ENCODE data around the gene CCDC85C. TPM values are rescaled to one million over a fixed set of nuclear protein-coding genes. Genes with fewer than 3 reads are reported as not detected.

Gene CCDC85C
- polyA plus RNA-seq, 4 donors, result 17.6 to 42.3 (median 28.6) TPM

DNA sequence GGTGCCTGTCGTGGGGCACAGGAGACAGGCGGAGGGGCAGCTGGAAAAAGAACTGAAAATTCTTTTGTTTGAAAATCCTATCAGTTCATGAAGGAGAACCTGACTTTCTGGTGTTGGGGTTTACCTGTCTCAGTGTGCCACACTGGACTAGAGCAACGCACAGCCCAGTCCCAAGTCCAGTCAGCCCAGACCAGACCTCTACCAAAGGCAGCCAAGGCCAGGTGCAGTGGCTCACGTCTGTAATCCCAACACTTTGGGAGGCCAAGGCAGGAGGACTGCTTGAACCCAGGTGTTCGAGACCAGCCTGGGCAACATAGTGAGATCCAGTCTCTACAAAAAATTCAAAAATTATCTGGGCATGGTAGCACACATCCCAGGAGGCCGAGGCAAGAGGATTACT, 4.6 kb downstream of the CCDC85C start:
- peak in 1 of 2 donors; percentile 78 for DNase-seq
- peaks cover 0 to 13% (median 0%) of the 10 kb centered on the region in 3 donors for H3K36me3 ChIP-seq (ENCODE audit: control insufficient read depth in 3 of 3, insufficient read depth in 2 of 3, low read depth in 1 of 3, low read length in 3 of 3)
- H3K9me3 ChIP-seq (ENCODE audit: control insufficient read depth in 2 of 2, insufficient read depth in 1 of 2, low read depth in 1 of 2, low read length in 1 of 2), result no peaks in the 10 kb centered on the region
- H3K4me1 ChIP-seq (ENCODE audit: control insufficient read depth in 3 of 3, insufficient read depth in 2 of 3, low read depth in 1 of 3, low read length in 2 of 3), result peaks cover 6 to 73% (median 14%) of the 10 kb centered on the region in 3 donors
- no peak overlapping the region for H3K4me3 ChIP-seq (ENCODE audit: low read depth in 1 of 3, low read length in 3 of 3)
- WGBS, 3 donors, result 29 to 63% (median 36%) methylated on average over 6 of the region's 6 CpGs
- no peaks in the 10 kb centered on the region for H3K27me3 ChIP-seq (ENCODE audit: control insufficient read depth in 3 of 3, insufficient read depth in 3 of 3, low read length in 3 of 3)
- H3K27ac ChIP-seq (ENCODE audit: low read depth in 1 of 3, low read length in 2 of 3), result peak overlapping the region; percentile 47 to 86 (median 61)
- no peak for FAIRE-seq

DNA sequence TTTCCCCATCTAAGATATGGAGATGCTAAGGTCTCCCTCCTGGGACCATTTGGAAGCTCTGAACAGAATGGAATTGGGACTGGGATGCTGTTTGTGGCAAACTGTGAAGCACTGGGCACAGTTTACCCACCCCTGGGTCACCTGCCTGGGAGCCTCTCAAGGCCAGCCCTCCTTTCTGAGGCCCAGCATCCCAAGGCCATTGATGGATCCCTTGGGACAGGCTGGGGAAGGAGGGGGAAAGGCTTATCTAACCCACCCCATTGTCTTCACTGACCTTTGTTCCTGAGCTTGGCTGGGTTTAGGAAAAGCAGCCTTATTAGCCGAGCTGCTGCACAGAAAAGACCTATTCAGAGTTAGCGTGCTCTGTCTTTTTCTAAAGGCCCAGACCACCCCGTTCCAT, 5.2 kb downstream of the CCDC85C start:
- H3K4me1 ChIP-seq (ENCODE audit: control insufficient read depth in 3 of 3, insufficient read depth in 2 of 3, low read depth in 1 of 3, low read length in 2 of 3), result peaks cover 6 to 77% (median 14%) of the 10 kb centered on the region in 3 donors
- no peaks in the 10 kb centered on the region for H3K27me3 ChIP-seq (ENCODE audit: control insufficient read depth in 3 of 3, insufficient read depth in 3 of 3, low read length in 3 of 3)
- no peak overlapping the region for H3K4me3 ChIP-seq (ENCODE audit: low read depth in 1 of 3, low read length in 3 of 3)
- 19 to 60% (median 40%) methylated on average over 3 of the region's 3 CpGs for WGBS, 3 donors
- no peak for FAIRE-seq
- peak overlapping the region; percentile 36 to 86 (median 61) for H3K27ac ChIP-seq (ENCODE audit: low read depth in 1 of 3, low read length in 2 of 3)
- peaks cover 0 to 17% (median 0%) of the 10 kb centered on the region in 3 donors for H3K36me3 ChIP-seq (ENCODE audit: control insufficient read depth in 3 of 3, insufficient read depth in 2 of 3, low read depth in 1 of 3, low read length in 3 of 3)
- no peaks in the 10 kb centered on the region for H3K9me3 ChIP-seq (ENCODE audit: control insufficient read depth in 2 of 2, insufficient read depth in 1 of 2, low read depth in 1 of 2, low read length in 1 of 2)
- DNase-seq, result peak in 1 of 2 donors; percentile 47

DNA sequence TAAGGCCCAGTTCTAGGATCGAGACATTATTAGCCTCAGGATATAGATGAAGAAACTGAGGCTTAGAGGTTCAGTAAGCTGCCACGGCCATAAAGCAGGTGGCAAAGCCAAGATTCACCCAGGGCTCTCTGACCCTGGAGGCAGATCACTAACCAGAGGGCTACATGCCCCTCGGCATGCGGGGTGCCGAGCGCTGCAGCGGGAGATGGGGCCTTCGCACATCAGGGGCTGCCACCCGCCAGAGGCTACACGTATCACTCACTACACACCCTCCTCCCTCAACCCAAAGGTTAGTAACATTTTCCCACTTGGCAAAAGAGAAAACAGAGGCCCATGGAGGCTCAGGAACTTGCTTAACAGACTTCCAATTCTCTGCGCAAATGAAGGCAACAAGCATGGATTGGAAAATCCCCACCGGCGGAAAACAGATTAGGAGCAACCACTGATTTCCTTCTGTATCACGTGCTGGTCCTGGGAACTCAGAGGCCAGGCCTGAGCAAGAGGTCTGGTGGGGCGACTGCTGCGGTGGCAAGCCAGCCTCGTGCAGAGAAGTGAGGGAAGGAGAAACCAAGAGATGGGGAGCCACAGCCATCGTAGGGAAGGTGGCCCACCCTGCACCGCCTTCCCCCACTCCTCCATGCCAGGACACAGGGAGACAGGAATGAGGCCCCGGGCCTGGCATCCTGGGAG, 6.0 kb downstream of the CCDC85C start:
- Histone ChIP-seq H3K4me3 (ENCODE audit: low read depth in 1 of 3, low read length in 3 of 3) (no peak overlapping the region), H3K4me1 (ENCODE audit: control insufficient read depth in 3 of 3, insufficient read depth in 2 of 3, low read depth in 1 of 3, low read length in 2 of 3) (peaks cover 6 to 80% (median 14%) of the 10 kb centered on the region in 3 donors)
- FAIRE-seq, result no peak

DNA sequence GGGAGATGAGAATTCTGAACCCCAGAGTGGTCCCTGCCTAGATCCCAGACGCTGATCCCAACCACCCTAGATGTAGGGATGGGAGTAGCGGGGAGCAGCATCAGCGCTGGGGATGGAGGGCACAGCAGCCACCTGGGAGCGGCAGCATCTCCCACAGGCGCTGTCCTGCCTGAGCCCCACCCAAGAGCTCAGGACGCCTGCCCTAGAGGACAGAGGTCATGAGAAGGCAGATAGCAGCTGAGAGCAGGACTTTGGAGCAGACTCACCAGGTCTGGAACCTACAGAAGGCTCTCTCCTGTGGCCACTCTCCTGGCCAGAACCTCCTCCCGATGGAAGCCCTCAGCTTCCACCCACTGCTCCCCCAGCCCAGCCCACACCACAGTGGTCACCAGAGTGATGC, 7.2 kb downstream of the CCDC85C start:
- H3K27me3 ChIP-seq (ENCODE audit: control insufficient read depth in 3 of 3, insufficient read depth in 3 of 3, low read length in 3 of 3), result no peaks in the 10 kb centered on the region
- peaks cover 2 to 83% (median 14%) of the 10 kb centered on the region in 3 donors for H3K4me1 ChIP-seq (ENCODE audit: control insufficient read depth in 3 of 3, insufficient read depth in 2 of 3, low read depth in 1 of 3, low read length in 2 of 3)
- peaks cover 0 to 32% (median 0%) of the 10 kb centered on the region in 3 donors for H3K36me3 ChIP-seq (ENCODE audit: control insufficient read depth in 3 of 3, insufficient read depth in 2 of 3, low read depth in 1 of 3, low read length in 3 of 3)
- FAIRE-seq (no peak), DNase-seq (peak; percentile 79 to 94)
- 38 to 73% (median 39%) methylated on average over 7 of the region's 7 CpGs for WGBS, 3 donors
- no peak overlapping the region for H3K4me3 ChIP-seq (ENCODE audit: low read depth in 1 of 3, low read length in 3 of 3)
- peak overlapping the region; percentile 82 to 89 (median 86) for H3K27ac ChIP-seq (ENCODE audit: low read depth in 1 of 3, low read length in 2 of 3)
- no peaks in the 10 kb centered on the region for H3K9me3 ChIP-seq (ENCODE audit: control insufficient read depth in 2 of 2, insufficient read depth in 1 of 2, low read depth in 1 of 2, low read length in 1 of 2)

More for the DNA sequence above, 6.0 kb downstream of the CCDC85C start:
- DNase-seq, result no peak
- Histone ChIP-seq H3K9me3 (ENCODE audit: control insufficient read depth in 2 of 2, insufficient read depth in 1 of 2, low read depth in 1 of 2, low read length in 1 of 2) (no peaks in the 10 kb centered on the region), H3K27ac (ENCODE audit: low read depth in 1 of 3, low read length in 2 of 3) (peak overlapping the region; percentile 17 to 89 (median 86)), H3K36me3 (ENCODE audit: control insufficient read depth in 3 of 3, insufficient read depth in 2 of 3, low read depth in 1 of 3, low read length in 3 of 3) (peaks cover 0 to 22% (median 0%) of the 10 kb centered on the region in 3 donors), H3K27me3 (ENCODE audit: control insufficient read depth in 3 of 3, insufficient read depth in 3 of 3, low read length in 3 of 3) (no peaks in the 10 kb centered on the region)
- 84 to 88% (median 86%) methylated on average over 20 of the region's 20 CpGs for WGBS, 3 donors

DNA sequence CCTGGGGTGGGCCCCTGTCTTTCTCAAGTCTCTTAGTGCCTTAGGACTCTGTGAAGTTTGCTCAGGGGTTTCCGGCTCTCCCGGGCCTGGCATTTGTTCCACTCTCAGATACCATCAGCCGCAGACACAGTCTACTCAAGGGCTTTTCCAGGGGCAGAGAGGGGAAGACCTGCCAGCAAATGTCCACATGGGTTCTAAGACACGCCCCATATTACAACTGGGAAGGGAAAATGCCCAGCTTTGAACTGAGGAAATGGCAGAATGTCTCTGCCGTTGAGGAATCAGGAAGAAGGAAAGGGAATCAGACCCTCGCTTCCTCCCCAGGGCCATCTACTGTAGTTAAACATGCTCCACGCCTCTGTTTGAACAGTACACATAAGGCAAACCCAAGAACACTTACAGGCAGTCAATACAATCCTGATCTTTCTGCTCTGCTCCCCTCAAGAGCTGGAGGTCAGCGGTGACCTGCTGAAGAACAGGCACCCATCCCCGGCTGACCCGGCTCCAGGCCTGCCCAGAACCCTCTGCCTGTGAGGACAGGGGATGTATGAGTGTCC, 7.9 kb downstream of the CCDC85C start:
- Histone ChIP-seq H3K4me3 (ENCODE audit: low read depth in 1 of 3, low read length in 3 of 3) (no peak overlapping the region), H3K36me3 (ENCODE audit: control insufficient read depth in 3 of 3, insufficient read depth in 2 of 3, low read depth in 1 of 3, low read length in 3 of 3) (peaks cover 0 to 36% (median 0%) of the 10 kb centered on the region in 3 donors), H3K27me3 (ENCODE audit: control insufficient read depth in 3 of 3, insufficient read depth in 3 of 3, low read length in 3 of 3) (no peaks in the 10 kb centered on the region), H3K27ac (ENCODE audit: low read depth in 1 of 3, low read length in 2 of 3) (peak overlapping the region; percentile 82 to 89 (median 86)), H3K4me1 (ENCODE audit: control insufficient read depth in 3 of 3, insufficient read depth in 2 of 3, low read depth in 1 of 3, low read length in 2 of 3) (peaks cover 2 to 79% (median 14%) of the 10 kb centered on the region in 3 donors), H3K9me3 (ENCODE audit: control insufficient read depth in 2 of 2, insufficient read depth in 1 of 2, low read depth in 1 of 2, low read length in 1 of 2) (no peaks in the 10 kb centered on the region)
- peak; percentile 64 to 69 for DNase-seq
- 42 to 59% (median 54%) methylated on average over 10 of the region's 10 CpGs for WGBS, 3 donors
- no peak for FAIRE-seq

DNA sequence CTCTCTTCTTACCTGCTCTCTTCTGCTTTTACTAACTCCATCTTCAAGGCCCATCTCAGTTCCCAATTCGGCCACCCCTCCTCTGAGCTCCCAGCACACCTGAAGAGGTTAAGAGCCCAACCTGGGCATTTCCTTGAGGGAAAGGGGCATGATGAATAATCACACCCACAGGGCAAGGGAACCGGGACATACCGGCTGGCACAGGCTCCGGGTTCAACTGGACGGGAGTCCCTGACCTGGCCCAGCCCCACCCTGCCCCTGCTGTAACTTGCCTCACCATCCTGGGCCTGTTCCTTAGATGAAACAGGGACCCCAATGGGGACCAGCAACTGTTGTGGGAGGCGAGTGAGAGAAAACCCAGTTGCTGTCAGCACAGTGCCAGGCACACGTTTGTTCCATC, 8.5 kb downstream of the CCDC85C start:
- Histone ChIP-seq H3K4me3 (ENCODE audit: low read depth in 1 of 3, low read length in 3 of 3) (no peak overlapping the region), H3K27me3 (ENCODE audit: control insufficient read depth in 3 of 3, insufficient read depth in 3 of 3, low read length in 3 of 3) (no peaks in the 10 kb centered on the region), H3K4me1 (ENCODE audit: control insufficient read depth in 3 of 3, insufficient read depth in 2 of 3, low read depth in 1 of 3, low read length in 2 of 3) (peaks cover 2 to 78% (median 14%) of the 10 kb centered on the region in 3 donors), H3K9me3 (ENCODE audit: control insufficient read depth in 2 of 2, insufficient read depth in 1 of 2, low read depth in 1 of 2, low read length in 1 of 2) (no peaks in the 10 kb centered on the region), H3K36me3 (ENCODE audit: control insufficient read depth in 3 of 3, insufficient read depth in 2 of 3, low read depth in 1 of 3, low read length in 3 of 3) (peaks cover 0 to 39% (median 0%) of the 10 kb centered on the region in 3 donors), H3K27ac (ENCODE audit: low read depth in 1 of 3, low read length in 2 of 3) (peak overlapping the region; percentile 82 to 89 (median 86))
- no peak for FAIRE-seq
- DNase-seq, result peak in 1 of 2 donors; percentile 24
- 33 to 68% (median 53%) methylated on average over 7 of the region's 7 CpGs for WGBS, 3 donors

DNA sequence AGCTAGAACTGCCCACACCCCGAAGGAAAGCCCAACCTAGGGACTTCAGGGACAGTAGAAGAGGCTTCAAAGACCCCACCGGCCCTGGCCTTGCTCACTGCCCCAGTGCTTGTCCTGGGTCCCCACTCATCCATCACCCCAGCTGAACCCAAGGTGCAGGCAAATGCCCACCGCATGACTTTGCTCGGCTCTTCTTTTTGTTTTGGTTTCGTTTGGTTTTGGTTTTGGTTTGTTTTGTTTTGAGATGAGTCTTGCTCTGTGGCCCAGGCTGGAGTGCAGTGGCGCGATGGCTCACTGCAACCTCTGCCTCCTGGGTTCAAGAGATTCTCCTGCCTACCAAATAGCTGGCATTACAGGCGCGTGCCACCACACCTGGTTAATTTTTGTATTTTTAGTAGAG, 9.0 kb downstream of the CCDC85C start:
- Histone ChIP-seq H3K4me1 (ENCODE audit: control insufficient read depth in 3 of 3, insufficient read depth in 2 of 3, low read depth in 1 of 3, low read length in 2 of 3) (peaks cover 2 to 78% (median 14%) of the 10 kb centered on the region in 3 donors), H3K36me3 (ENCODE audit: control insufficient read depth in 3 of 3, insufficient read depth in 2 of 3, low read depth in 1 of 3, low read length in 3 of 3) (peaks cover 0 to 42% (median 0%) of the 10 kb centered on the region in 3 donors), H3K27ac (ENCODE audit: low read depth in 1 of 3, low read length in 2 of 3) (peak overlapping the region in 2 of 3 donors; percentile 26 to 82), H3K9me3 (ENCODE audit: control insufficient read depth in 2 of 2, insufficient read depth in 1 of 2, low read depth in 1 of 2, low read length in 1 of 2) (no peaks in the 10 kb centered on the region), H3K4me3 (ENCODE audit: low read depth in 1 of 3, low read length in 3 of 3) (no peak overlapping the region), H3K27me3 (ENCODE audit: control insufficient read depth in 3 of 3, insufficient read depth in 3 of 3, low read length in 3 of 3) (no peaks in the 10 kb centered on the region)
- FAIRE-seq (no peak), DNase-seq (peak in 1 of 2 donors; percentile 72)
- 26 to 47% (median 44%) methylated on average over 8 to 9 of the region's 9 CpGs for WGBS, 3 donors

DNA sequence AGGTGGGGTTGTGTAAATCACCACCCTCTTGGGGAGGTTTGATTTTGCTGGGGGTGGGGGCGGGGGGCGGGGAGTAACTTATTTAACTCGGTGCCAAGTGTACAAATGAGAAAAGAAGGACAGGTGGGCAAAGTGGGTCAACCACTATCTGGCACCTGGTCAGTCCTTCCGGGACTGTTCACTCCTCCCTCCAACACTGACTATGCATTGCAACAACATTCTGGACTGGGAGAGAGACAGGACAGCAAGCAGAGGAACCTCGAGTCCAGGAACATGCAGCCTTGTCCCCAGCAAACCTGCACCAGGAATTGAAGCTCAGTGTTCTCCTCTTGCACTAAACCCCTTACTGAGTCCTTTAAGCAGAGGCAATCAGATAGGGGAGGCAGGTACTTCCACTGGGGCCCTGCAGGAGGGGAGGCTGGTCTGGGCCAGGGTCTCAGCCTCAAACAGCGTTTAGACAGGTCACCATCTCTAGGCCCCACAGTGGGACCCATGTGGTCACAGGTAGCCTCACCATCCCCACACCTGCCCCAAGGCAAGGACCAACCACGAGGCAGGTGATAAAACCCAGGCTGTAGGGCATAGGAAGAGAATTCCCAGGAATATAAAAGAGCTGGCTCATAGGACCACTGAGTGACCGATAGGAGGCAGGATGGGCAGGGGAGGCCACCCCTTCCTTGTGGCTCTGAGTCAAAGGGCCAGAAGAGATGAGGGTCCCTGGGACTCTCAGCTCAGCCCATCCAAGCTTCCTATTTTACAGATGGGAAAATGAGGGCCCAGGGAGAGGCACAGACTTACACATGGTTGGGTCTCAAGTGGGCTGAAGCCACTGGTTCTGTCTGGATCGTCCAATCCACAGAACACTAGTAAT, 9.8 kb downstream of the CCDC85C start:
- Histone ChIP-seq H3K27ac (ENCODE audit: low read depth in 1 of 3, low read length in 2 of 3) (peak overlapping the region in 1 of 3 donors; percentile 82), H3K4me3 (ENCODE audit: low read depth in 1 of 3, low read length in 3 of 3) (no peak overlapping the region), H3K9me3 (ENCODE audit: control insufficient read depth in 2 of 2, insufficient read depth in 1 of 2, low read depth in 1 of 2, low read length in 1 of 2) (no peaks in the 10 kb centered on the region), H3K27me3 (ENCODE audit: control insufficient read depth in 3 of 3, insufficient read depth in 3 of 3, low read length in 3 of 3) (no peaks in the 10 kb centered on the region), H3K36me3 (ENCODE audit: control insufficient read depth in 3 of 3, insufficient read depth in 2 of 3, low read depth in 1 of 3, low read length in 3 of 3) (peaks cover 0 to 40% (median 0%) of the 10 kb centered on the region in 3 donors), H3K4me1 (ENCODE audit: control insufficient read depth in 3 of 3, insufficient read depth in 2 of 3, low read depth in 1 of 3, low read length in 2 of 3) (peaks cover 2 to 77% (median 14%) of the 10 kb centered on the region in 3 donors)
- FAIRE-seq, result no peak
- no peak for DNase-seq
- 58 to 75% (median 73%) methylated on average over 9 of the region's 9 CpGs for WGBS, 3 donors
